K562 (cell line): Measurements from ENCODE around the gene RASGRP2. TPM values are rescaled to one million over a fixed set of nuclear protein-coding genes. Genes with fewer than 3 reads are reported as not detected.

ENCODE experiments used
- CBX2 ChIP-seq: fragments of 200-600 bp; sonication (generic); IDR thresholded peaks from one replicate; pipeline ENCODE4 v1.6.1; 2012; ENCODE audit warnings: mild to moderate bottlenecking, low read length, inconsistent platforms; ENCODE audit not compliant: insufficient read depth, poor library complexity, severe bottlenecking
- CHD7 ChIP-seq: fragments of 200-600 bp; sonication (generic); IDR thresholded peaks from one replicate; pipeline ENCODE4 v1.6.1; 2012; ENCODE audit warnings: mild to moderate bottlenecking, low read depth, low read length, inconsistent platforms
- GATA2 ChIP-seq: sonication (generic); formaldehyde crosslinking; IDR thresholded peaks from 2 replicates; pipeline ENCODE4 v1.4.0; 2020; ENCODE audit warnings: mild to moderate bottlenecking, missing genetic modification reagents
- KAT7 ChIP-seq: sonication (generic); formaldehyde crosslinking; IDR thresholded peaks from 2 replicates; pipeline ENCODE4 v1.8.0; 2022; ENCODE audit warnings: missing genetic modification reagents, mild to moderate bottlenecking, borderline replicate concordance
- POLR3G ChIP-seq: IDR thresholded peaks from 2 replicates; pipeline ENCODE4 v1.6.1; 2011; ENCODE audit not compliant: insufficient read length, insufficient replicate concordance; ENCODE audit errors: extremely low read depth
- TCF15 ChIP-seq: fragments of 250-450 bp; sonication (Bioruptor Pico); IDR thresholded peaks from 2 replicates; pipeline ENCODE4 v1.8.0; 2022; ENCODE audit warnings: moderate library complexity, mild to moderate bottlenecking, inconsistent platforms
- polyA plus RNA-seq, 8 experiments: library from polyadenylated mRNA; depleted of rRNA in 4 of 8; stranded (reverse) in 5 of 8; unstranded in 3 of 8; fragments of >200 nt; fragmentation: Nextera tagmentation in 2 of 8; fragmentation: Illumina TruSeq in 1 of 8; extraction: Ambion mirVana in 2 of 8; extraction: Trizol in 1 of 8; gene quantifications; 2 replicates each; pipeline versions ENCODE4 v1.2.1 to v1.2.3, GENCODE V29; 2011 to 2014; ENCODE audit warnings: inconsistent platforms in 1 of 8, missing spikeins in 1 of 8
- total RNA-seq, 7 experiments: library from RNA; depleted of rRNA in 6 of 7; stranded (reverse); fragments of >200 nt in 6 of 7; fragmentation: Illumina TruSeq in 2 of 7; extraction: Trizol in 2 of 7; gene quantifications; 2 replicates each; pipeline versions ENCODE4 v1.2.1 to v1.2.3, GENCODE V29; 2011 to 2021; ENCODE audit warnings: low replicate concordance in 1 of 7

Gene RASGRP2
- total and polyA plus RNA-seq, 9 of the 15 experiments (the other 6 are each of a cell fraction or from before 2014, with no cell fraction given): 0.87 to 22.7 (median 5.5) TPM

- TF ChIP-seq CHD7 (no peak), POLR3G (no peak), CBX2 (no peak), GATA2 (CRISPR knock-in tag) (no peak), KAT7 (CRISPR knock-in tag) (no peak), TCF15 (CRISPR knock-in tag) (no peak)
Observed at GRCh38 chr11:64681171-64681570, 62.8 kb downstream of the RASGRP2 start (continued).
